Iris pigment epithelial cell (primary cell): Measurements from ENCODE around the gene TBCA.

Source experiments
- DNase-seq: peaks from one replicate; pipeline ENCODE4 v3.0.0-alpha.2; 2011; ENCODE audit warnings: low read depth

The TBCA gene

GRCh38 chr5:77709340-77709739, 66.8 kb downstream of the TBCA start:
- DNase-seq: no peak

- DNase-seq: peak; percentile 42
Observed at GRCh38 chr5:77707791-77708190, 68.3 kb downstream of the TBCA start.

GRCh38 chr5:77699569-77699968, 76.6 kb downstream of the TBCA start:
- peak; percentile 69 for DNase-seq

GRCh38 chr5:77698920-77699319, 77.2 kb downstream of the TBCA start:
- no peak for DNase-seq

GRCh38 chr5:77697692-77698091, 78.4 kb downstream of the TBCA start:
- DNase-seq: no peak

- DNase-seq: no peak
Observed at GRCh38 chr5:77696120-77696519, 80.0 kb downstream of the TBCA start.

GRCh38 chr5:77693913-77694312, 82.2 kb downstream of the TBCA start:
- no peak for DNase-seq

- DNase-seq: peak; percentile 20
Observed at GRCh38 chr5:77683171-77683732, 92.9 kb downstream of the TBCA start.

GRCh38 chr5:77670526-77670925, 105.6 kb downstream of the TBCA start:
- no peak for DNase-seq

GRCh38 chr5:77669677-77670076, 106.5 kb downstream of the TBCA start:
- no peak for DNase-seq

GRCh38 chr5:77663090-77663863, 112.9 kb downstream of the TBCA start:
- DNase-seq: no peak

- DNase-seq: no peak
Observed at GRCh38 chr5:77662635-77663034, 113.5 kb downstream of the TBCA start.

GRCh38 chr5:77658662-77659061, 117.5 kb downstream of the TBCA start:
- DNase-seq: no peak

- DNase-seq: no peak
Observed at GRCh38 chr5:77651343-77651742, 124.8 kb downstream of the TBCA start.

GRCh38 chr5:77650686-77651085, 125.5 kb downstream of the TBCA start:
- no peak for DNase-seq

GRCh38 chr5:77649776-77650175, 126.4 kb downstream of the TBCA start:
- DNase-seq: no peak

- no peak for DNase-seq
Observed at GRCh38 chr5:77645995-77646639, 130.0 kb downstream of the TBCA start.

GRCh38 chr5:77645158-77645994, 130.8 kb downstream of the TBCA start:
- DNase-seq: no peak

- DNase-seq: no peak
Observed at GRCh38 chr5:77644371-77645157, 131.6 kb downstream of the TBCA start.

GRCh38 chr5:77643654-77644370, 132.3 kb downstream of the TBCA start:
- DNase-seq: no peak
